Activated CD4-positive, alpha-beta T cell treated with anti-CD3 and anti-CD28 coated beads for 48 hours (primary cell): Measurements from ENCODE around the gene SOX6.

Source experiments
- DNase-seq: peaks from one replicate; pipeline ENCODE4 v3.0.0-alpha.2; 2020

Gene SOX6

DNA sequence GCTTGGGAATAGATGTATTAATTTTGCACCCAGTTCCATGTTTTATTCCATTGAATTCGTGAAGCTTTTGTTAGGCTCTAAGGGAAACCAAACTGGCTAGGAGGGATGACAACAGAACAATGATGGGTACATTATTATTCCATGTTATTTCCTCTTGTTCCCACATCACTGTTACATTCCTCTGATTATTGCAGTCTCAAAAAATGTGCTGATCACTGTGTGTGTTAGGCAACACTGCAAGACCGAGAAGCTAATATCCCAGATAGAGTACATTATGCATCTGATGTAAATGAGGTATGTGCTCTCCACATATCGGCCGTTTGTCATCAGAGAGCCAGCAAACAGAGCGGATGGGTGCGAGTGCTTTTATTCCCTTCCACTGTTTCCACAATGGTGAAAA lies 327.9 kb downstream of the SOX6 start:
- no peak for DNase-seq

DNA sequence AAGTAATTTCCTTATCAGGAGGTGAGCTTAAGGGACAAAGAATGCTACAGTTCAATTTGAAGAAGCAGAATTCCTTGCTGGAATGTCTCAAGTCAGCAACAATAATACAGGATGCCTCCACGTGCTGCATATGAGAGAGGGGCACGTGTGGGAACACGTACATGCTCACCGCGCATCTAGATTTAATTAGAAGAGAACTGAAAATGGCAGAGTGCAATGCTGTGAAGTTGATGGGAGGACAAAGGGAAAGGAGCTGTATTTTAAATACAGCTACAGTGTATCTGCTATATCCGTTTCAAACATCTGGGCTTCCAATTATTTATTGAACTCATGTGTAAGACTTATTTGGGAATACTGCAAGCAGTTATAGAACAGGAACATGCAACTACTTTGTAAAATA lies 328.7 kb downstream of the SOX6 start:
- DNase-seq, result no peak

DNA sequence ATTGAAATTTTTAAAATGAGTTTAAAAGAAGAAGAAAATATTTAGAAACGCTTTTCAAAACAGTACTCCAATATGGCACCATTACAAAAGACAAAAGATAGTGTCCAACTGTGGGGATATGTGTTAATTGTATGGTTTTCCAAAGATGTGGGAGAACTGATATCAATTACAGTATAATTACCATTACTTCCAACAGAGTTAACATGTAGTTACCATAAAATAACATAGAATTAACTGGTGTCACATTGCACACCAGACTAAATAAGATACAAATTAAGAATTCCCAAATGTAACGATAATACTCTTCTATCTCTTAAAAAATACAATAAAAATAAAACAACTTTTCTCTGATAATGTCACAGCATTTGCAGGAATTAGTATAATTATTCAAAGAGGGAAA lies 329.5 kb downstream of the SOX6 start:
- DNase-seq, result no peak

DNA sequence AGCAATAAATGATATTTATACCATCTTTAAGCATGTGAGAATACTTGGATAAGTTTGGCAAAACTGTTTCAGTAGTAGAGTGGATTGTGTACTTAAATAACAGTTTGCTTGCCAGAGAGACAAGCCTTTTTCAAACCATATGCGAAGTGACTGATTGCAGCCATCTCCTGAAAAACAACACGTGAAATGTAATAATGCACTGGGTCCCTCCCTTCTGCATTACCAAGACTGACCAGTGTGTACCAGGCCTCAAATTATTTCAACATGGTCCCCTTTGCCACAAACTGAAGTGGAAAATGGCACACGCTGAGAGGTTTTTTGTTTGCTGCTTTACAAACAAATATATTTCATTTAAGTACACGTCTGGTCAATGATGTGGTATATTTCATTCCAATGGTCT lies 337.4 kb downstream of the SOX6 start:
- DNase-seq, result no peak

DNA sequence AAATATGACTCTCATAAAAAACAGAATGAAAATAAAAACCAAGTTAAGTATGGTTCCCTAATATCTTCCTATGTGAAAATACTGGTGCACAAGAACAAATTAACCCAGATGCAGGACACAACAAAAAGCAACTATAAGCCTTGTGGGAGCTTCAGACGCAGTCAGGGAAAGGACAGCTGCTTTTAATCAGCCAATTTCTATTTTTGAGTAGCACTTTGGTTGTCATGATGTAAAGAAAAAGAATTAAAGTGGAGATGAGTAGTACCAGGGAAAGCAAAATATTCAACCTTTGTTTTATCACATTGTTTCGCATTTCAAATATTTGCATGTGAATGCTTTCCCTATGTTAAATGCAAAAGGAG lies 339.9 kb downstream of the SOX6 start:
- no peak for DNase-seq

DNA sequence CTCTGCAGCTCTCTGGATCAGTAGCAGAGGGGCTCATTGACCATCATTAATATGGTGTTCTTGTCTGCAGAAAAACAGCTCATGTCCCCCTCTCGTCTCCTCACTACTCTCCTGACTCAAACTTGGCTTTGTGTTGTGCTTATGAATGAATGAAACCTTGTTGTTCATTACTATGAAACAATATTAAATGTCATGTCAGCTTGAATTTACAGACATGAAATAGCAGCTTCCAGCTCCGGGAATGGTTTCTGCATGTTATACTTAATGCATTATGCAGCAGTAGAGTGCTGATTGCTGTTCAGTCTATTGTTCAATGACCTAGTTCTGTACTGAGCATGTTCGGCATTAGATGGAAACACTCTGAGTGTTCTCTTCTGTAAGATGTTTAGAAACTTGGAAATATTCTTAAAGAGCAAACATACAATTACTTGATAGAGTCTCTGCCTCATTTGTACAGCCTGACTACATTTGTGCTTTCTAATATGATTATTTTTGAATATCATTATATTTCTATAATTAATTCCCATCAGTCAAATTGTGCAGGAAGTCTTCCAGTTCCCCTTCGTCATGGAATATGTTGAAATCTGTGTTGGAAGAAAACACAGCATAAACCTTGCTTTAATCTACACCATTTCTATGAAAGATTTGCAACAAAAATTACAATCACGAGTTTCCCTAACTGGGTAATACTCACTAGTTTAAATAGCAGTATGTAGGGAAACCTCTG lies 340.4 kb downstream of the SOX6 start:
- DNase-seq, result no peak

DNA sequence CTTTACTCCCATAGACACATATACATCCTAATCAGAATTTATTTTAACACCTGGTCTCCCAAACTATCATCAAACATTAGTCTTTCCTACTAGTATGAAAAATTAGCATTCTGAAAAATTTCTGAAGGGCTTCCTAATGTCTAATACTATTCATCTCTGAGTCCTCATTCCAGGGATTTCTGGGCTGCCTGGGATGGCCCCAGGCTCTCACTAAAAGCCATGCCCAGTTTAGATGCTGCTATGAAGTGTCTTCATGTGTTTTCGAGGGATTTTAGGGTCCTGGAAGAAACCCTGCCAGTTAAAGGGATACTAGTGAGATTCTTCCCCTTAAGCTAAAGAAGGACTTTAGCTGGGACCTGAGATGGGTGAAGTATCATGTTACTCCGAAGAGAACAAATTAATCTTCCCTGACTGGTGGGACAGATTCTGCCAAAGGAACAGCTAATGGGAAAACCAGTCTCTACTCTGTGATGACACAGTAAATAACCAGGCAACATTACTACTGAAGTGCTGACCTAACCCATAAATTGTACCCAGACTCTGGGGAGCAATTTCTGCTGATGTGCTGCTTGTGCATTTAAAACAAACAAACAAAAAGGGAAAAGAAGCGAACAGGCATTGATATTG lies 342.6 kb downstream of the SOX6 start:
- no peak for DNase-seq

DNA sequence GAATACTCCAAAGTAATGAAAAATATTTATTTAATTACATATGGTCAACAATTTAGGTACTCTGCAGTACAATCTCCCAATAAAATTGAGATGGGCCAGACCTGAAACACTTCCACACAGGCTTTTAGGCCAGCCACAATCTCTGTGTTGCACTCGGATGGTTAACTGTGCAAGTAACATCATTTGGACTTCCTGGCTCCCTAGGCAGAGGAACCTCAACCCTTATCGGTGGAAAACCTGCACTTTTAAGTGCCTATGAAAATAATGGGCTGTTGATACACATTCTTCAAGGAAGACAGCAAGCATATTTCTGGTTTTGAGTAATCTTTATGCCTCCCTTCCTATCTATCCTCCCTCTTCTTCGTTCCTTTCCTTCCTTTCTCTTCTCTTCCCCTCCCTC lies 343.1 kb downstream of the SOX6 start:
- no peak for DNase-seq

DNA sequence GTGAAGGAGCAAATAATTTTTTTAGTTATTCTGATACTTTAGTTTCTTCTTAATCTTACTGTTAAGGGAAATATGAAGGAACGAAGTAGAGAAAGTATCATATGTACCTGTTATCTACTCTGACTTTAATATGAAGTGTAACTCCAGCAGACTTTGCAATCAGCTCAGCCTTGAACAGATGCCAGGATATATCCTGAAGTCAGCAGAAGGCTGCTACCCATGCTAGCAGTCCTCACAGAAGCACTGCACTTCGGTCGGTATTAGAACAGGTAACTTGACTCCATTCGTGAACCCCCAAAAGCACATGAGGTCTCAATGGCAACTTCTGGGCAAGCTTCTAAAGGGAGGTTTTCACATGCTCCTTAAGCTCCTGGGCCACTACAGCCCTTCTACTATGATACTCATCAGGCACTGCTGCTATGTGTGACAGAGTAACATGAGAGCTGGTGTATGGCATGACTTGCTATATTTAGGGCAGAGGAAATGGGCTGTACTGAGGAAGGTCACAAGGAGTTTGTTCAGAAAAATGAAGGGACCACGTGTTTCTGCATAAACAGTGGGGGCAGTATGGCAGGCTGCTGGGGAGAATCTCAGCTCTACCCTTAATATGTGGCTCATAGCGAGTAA lies 344.1 kb downstream of the SOX6 start:
- no peak for DNase-seq

DNA sequence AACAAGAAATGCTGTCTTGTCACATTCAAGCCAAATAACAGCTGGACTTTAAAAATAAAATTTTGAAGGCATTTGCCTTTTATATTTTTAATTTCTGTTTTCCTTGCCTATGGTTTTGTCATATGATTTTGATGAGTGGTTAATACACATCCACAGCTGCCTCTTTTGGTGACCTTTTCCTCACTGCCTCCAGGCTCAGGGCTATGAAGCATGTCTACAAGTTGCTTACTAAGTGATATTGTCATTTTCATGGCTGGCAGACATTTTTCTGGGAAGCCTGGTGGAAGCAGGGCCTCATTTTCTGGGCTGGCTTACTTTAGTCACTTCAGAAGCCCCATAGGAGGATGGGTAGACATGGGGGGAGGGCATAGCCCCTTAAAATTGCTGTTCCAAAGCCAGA lies 344.9 kb downstream of the SOX6 start:
- no peak for DNase-seq

DNA sequence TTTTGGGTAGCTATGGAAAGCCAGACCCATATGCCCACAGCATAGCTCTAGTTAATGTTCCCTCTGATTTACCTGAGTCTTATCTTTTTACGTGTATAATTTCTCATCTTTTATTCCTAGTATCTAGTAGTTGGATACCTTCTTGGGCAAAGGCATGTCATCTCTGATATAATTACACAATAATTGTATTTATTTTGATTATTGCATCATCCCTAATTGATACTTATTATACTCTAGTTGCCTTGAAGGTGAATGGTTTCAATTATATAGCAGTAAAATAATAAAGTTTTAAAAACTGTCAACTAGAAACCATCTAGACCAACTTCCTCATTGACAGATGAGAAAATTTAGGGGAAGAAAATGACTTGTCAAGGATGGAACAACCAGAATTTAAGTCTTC lies 347.3 kb downstream of the SOX6 start:
- no peak for DNase-seq

DNA sequence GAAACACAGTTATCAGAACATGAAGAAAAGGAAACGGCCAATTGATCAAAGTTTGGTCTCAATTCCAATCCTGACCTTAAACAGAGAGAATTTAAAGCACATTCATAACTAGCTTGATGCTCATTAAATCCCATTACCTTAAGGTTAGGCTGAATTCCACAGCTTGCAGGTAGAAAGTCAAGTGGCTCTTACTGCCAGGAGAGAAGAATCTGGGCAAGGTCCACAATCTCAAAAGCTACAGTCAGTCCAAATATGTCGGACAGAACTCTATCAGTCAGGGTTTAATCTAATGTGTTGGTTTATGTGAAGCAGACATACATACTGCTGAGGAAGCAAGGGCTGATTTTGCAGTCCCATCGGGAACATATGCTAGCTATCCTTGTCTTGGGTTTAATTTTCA lies 348.8 kb downstream of the SOX6 start:
- DNase-seq, result no peak

DNA sequence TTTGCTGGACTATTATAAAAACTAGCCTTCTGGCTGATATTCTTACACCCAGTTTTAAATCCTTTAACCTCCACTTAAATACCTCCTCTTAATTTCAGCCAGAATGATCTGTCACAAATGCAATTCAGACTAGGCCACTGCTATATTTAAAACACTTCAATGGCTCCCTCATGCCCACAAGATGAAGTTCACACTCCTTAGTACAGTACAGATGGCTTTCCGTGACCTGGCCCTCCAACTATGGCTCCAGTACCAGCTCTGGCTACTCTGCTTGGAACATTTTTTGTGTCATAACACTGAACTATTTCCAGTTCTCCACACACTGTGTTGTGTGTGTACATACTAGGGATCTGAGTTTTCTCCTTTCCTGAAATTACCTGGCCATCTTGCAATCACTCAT lies 353.4 kb downstream of the SOX6 start:
- no peak for DNase-seq

DNA sequence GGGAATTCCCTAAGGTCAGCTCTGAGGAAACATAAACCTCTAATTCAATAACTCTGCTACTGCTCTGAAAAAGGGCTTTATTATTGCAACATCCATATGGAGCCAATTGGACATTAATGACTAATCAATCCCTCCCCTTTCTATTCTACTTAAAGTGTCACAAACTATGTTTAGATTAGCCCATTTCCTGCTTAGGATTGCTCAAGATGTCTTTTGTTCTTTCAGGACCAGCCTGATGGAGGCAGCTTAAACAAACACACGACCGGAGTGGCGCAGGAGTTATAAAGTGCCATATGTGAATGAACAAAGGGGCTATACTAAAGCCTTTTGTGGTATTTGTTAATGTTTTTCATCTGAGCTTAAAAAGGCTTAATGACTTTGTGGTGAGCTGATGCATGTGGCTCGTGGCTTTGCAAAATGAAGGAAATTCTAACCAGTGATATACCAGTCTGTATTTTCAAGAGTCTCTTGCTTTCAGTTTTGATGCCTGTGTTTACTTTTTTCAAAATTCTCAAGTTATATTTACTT lies 354.4 kb downstream of the SOX6 start:
- DNase-seq, result no peak

DNA sequence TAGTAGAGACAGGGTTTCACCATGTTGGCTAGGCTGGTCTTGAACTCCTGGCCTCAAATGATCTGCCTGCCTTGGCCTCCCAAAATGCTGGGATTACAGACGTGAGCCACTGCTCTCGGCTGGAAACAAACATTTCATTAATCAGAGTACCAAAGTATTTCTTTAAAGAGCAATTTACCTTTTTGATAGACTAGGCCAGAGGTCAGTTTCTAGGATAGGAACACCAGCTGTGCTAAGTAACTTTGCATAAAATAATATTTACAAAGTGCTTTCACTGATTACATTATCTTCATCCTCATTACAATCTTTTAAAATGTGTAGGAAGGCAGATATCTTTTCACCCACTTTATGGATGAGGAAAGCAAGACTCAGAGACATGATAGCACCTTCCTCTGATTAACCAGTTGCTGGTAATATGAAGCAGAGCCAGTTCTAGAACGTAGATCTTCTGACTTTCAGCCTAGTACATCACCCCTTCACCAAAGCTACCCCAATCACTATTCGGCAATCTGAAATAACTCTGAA lies 355.2 kb downstream of the SOX6 start:
- DNase-seq, result no peak

DNA sequence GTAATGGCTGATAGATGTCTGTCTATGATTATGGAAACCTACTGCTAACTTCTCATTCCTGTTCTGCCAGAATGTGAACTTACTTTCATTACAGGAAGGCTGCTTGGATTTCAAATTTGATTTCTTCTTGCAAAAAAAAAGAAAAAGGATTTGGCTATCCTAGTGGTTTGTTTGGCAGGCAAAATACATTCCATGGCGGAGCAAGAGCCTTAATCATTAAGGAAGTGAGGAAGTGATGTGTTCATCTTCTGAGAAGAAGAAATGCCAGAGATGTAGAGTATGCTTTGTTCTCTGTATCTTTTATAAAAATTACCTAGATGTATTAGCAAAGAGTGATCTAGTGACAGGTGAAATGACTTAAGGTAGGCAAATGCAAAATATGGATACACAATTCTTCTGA lies 356.3 kb downstream of the SOX6 start:
- DNase-seq, result no peak

DNA sequence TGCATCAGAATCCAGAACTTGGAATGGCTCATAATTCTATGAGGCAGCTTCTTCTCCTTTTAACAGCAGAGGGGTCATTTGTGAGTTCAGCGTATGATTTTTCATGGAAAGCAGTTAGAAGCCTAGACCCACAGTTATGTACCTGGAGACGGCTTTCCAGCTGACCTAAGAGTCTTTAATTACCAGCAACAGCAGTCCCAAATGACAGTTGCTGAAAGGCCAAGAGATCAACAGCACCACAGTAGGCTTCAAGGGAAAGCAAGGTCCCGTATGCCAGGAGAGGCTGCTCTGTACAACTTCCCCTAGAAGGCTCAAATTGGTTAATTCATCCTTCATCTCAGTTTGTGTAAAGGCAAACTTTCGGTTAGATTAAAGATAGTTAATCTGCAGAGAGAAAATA lies 363.0 kb downstream of the SOX6 start:
- DNase-seq, result no peak

DNA sequence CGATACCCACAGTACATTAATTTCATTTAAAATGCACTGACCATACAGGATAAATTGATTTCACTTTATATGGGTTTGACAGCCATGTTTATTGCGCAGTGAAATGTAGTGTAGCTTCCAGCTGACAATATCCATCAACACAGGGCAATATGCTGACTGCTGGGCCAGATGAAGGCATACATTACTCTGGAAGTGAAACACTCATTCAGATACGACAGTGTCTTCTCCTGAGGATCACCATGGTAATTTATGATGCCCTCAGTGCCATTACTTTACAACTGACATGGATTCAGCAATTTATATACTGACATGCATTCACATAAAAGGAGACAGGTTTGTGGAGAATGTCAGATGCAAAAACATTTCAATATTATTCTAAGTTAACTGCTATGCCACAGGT lies 365.1 kb downstream of the SOX6 start:
- no peak for DNase-seq

DNA sequence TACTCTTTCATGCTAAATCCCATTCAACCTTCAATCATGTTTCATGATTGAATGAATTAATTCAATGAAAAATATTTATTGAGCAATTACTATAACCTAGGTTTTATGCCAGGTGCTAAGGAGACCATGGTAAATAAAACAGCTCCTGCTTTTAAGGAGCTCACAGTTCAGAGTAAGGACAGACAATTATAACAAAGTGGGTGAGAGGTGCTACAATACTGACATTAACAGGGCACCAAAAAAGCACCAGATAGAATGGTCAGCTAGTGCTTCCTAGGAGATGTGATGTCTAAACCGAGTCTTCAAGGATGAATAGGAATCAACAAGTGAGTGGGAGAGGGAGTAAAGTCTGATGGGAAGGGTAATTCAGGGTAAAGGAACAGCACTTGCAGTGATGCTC lies 366.7 kb downstream of the SOX6 start:
- no peak for DNase-seq

DNA sequence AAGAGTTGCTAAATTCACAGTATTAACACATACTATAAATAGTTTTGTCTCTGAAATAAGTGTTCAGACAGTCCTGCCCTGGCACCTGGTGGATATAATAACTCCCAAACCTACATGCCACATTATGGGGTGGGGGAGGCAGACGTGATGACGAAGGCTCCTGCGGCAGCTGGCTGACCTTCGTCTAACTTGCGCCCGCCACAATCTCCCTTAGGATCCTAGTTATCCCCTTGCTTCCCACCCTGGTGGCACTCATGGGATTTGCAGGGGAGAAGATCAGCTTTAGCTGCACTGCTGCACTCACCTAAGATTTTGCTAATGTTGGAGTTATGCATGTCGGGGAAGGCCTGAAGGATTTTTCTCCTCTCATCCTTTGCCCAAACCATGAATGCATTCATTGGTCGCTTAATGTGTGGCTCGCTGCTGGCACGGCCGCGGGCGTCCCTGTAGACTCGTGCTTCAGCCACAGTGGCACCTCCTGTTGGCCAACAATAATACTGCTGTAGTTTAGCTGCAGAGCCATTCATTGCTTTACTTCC lies 367.6 kb downstream of the SOX6 start:
- DNase-seq, result no peak

DNA sequence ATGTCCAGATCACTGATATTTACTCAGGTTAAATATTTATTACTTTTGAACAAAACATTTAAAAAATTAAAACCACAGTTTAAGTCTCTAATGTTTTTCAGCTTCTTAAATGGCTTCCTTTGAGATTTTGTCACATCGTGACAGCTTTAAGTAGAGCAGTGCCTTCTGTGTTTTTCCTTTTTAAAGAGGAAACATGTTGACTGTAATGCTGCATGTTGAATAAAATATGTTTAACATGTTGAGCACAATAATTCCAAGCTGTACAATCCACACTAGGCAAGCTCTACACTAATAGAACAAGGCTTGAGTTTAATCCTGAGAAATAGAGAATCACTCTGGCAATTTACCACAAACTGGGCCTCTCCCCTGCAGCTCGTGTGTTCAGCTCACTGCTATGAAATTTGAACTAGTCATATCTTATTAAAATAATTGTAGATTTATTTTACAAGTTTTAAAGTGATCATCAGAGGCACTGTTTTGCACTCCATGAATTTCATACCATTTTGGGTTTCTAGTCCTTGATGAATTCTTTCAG lies 368.3 kb downstream of the SOX6 start:
- no peak for DNase-seq

DNA sequence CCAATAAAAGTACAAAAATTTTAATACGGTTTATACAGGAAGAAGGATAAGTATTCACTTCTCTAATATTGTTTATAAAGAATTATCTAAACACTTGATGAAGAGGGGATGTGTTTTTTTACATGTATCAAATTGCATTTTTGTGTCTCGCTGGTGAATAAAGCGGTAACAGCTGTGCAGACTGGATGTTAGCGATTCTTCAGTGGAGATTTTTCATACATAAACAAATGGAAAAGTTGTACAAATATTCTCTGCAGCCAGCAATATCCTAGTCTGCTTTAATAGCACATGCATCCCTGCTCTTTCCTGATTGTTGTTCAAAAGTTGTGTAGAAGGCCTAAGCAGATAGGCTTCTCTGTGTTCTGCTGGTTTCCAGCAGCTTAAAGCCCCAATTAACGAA lies 369.3 kb downstream of the SOX6 start:
- DNase-seq, result no peak

DNA sequence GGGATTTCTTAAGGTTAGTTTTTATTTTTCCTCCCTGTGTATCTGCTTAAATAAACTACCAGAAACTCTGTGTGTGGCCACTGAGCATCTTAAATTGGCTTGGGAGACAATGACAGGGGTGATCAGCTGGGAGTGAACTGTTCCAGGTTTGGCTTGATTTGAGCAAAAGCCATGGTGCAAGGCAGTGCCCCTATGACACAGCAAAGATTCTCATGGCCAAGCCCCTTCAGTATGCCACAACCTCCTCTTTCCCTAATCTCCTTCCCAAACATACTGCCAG lies 370.5 kb downstream of the SOX6 start:
- DNase-seq, result no peak
